ENCODE measurements around the gene EML4. TPM values are rescaled to one million over a fixed set of nuclear protein-coding genes. Genes with fewer than 3 reads are reported as not detected.

Gene EML4
- total RNA-seq, 1 experiment from 2014 or later, result 68.2 TPM

- H3K4me1 Mint-ChIP-seq (ENCODE audit: low read depth, unreplicated experiment), result peaks cover 9% of the 10 kb centered on the region
- TF ChIP-seq, protein P1, sequence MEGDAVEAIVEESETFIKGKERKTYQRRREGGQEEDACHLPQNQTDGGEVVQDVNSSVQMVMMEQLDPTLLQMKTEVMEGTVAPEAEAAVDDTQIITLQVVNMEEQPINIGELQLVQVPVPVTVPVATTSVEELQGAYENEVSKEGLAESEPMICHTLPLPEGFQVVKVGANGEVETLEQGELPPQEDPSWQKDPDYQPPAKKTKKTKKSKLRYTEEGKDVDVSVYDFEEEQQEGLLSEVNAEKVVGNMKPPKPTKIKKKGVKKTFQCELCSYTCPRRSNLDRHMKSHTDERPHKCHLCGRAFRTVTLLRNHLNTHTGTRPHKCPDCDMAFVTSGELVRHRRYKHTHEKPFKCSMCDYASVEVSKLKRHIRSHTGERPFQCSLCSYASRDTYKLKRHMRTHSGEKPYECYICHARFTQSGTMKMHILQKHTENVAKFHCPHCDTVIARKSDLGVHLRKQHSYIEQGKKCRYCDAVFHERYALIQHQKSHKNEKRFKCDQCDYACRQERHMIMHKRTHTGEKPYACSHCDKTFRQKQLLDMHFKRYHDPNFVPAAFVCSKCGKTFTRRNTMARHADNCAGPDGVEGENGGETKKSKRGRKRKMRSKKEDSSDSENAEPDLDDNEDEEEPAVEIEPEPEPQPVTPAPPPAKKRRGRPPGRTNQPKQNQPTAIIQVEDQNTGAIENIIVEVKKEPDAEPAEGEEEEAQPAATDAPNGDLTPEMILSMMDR (IDR thresholded peaks at IDR 0.05; ENCODE audit: unreplicated experiment), result no peak
- H3K36me3 Mint-ChIP-seq (ENCODE audit: insufficient read depth, unreplicated experiment), result no peaks in the 10 kb centered on the region
- CTCF ChIA-PET, result no interaction called here
- no peak for DNase-seq
- no peaks in the 10 kb centered on the region for H3K27me3 Mint-ChIP-seq (ENCODE audit: unreplicated experiment)
- intact Hi-C loops (cut with micrococcal nuclease; ENCODE audit: unreplicated experiment), result loop anchor here (10.0 kb wide), 2 partner anchors 125 to 295 kb away; partner anchors contain the start of gene KCNG3
- BruUV-seq (replicated peaks), result no TSS peak
- no peak overlapping the region for H3K4me3 Mint-ChIP-seq (ENCODE audit: low read depth, unreplicated experiment)
- no peaks in the 10 kb centered on the region for H3K9me3 Mint-ChIP-seq (ENCODE audit: low read depth, unreplicated experiment)
- H3K27ac Mint-ChIP-seq (ENCODE audit: unreplicated experiment), result no peak overlapping the region
These were observed 200.5 kb downstream of the EML4 start for GRCh38 chr2:42369532-42370229.

DNA sequence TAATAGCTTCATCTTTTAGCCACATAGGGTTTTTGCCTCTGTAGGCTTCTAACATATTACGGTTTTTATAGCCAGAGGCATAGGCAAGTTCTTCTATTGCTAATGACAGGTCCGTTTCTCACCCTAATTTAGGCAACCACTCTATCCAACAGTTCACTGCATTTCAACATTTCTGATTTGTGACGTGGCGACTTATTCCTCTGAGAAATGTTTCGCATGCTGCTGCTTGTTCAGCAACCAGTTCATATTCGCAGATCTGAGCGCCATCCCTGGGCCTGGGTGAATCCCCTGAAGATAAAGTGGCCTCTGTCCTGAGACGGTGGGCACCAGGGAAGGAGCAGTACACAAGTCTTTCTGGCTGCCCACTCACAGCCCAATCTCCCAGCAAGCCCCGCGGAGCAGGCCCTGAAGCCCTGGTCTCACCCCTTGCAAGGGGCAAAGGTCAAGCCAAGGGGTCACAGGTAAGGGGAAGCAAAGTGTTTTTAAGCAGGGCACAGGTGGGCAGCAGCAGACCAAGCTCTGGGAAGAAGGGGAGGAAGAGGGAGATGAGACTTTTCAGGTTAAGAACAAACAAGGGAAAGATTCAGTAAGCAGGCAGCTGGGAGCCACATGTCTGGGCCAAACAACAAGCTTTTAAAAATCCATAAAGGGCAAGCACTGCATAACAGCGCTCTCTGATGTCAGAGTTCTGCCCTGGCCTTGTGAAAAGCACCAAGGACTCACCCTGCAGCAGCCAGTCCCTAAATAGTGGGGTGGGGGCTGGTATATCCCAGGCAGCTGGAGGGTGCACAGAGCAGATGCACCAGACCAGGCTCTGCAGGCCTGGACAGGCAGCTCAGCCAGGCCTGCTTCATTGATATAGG is 202.7 kb downstream of the EML4 start:
- intact Hi-C loops (cut with micrococcal nuclease; ENCODE audit: unreplicated experiment), result no loop called here
- no peaks in the 10 kb centered on the region for H3K36me3 Mint-ChIP-seq (ENCODE audit: insufficient read depth, unreplicated experiment)
- H3K27me3 Mint-ChIP-seq (ENCODE audit: unreplicated experiment), result no peaks in the 10 kb centered on the region
- peaks cover 9% of the 10 kb centered on the region for H3K4me1 Mint-ChIP-seq (ENCODE audit: low read depth, unreplicated experiment)
- BruUV-seq (replicated peaks), result no TSS peak
- TF ChIP-seq, protein P1 (IDR thresholded peaks at IDR 0.05; ENCODE audit: unreplicated experiment), result no peak
- CTCF ChIA-PET, result no interaction called here
- DNase-seq, result no peak
- no peak overlapping the region for H3K4me3 Mint-ChIP-seq (ENCODE audit: low read depth, unreplicated experiment)
- H3K9me3 Mint-ChIP-seq (ENCODE audit: low read depth, unreplicated experiment), result no peaks in the 10 kb centered on the region
- H3K27ac Mint-ChIP-seq (ENCODE audit: unreplicated experiment), result no peak overlapping the region

DNA sequence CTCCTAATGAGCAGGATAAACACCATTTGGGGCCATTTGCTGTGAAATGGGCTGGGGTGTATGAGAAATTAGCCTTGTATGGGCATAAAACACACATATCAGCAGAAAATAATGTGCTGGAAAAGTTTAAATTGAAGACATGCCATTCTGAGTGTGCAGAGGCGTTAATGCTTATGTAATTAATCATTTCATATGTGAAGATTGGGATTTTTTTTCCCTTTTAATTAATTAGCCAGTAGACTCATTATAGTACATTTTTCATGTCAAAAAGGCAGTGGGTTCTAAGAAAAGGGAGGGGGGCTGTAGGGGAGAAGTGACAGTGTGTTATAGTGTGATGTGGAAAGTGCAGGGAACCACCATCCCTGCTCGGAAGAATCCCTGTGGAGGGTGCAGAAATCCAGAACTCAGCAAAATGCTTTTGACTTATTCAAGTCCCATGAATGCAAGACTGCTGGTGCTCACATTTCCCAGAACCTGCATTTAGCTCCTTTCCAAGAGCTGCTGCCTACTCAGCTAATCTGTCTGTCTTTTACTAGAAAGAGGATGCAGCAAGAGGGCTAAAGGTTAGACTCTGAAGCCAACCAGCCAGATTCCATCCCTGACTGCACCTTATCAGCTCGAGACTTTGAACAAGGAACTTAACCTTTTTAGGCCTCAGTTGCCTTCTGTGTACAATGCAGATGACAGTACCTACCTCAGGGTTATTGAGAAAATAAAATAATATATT is 203.5 kb downstream of the EML4 start:
- H3K4me1 Mint-ChIP-seq (ENCODE audit: low read depth, unreplicated experiment), result peaks cover 9% of the 10 kb centered on the region
- no peak for DNase-seq
- H3K4me3 Mint-ChIP-seq (ENCODE audit: low read depth, unreplicated experiment), result no peak overlapping the region
- H3K27ac Mint-ChIP-seq (ENCODE audit: unreplicated experiment), result no peak overlapping the region
- no peaks in the 10 kb centered on the region for H3K9me3 Mint-ChIP-seq (ENCODE audit: low read depth, unreplicated experiment)
- BruUV-seq (replicated peaks), result no TSS peak
- CTCF ChIA-PET, result no interaction called here
- intact Hi-C loops (cut with micrococcal nuclease; ENCODE audit: unreplicated experiment), result no loop called here
- TF ChIP-seq, protein P1 (IDR thresholded peaks at IDR 0.05; ENCODE audit: unreplicated experiment), result no peak
- no peaks in the 10 kb centered on the region for H3K36me3 Mint-ChIP-seq (ENCODE audit: insufficient read depth, unreplicated experiment)
- H3K27me3 Mint-ChIP-seq (ENCODE audit: unreplicated experiment), result no peaks in the 10 kb centered on the region

GRCh38 chr2:42376758-42377157 is 207.6 kb downstream of the EML4 start:
- CTCF ChIA-PET, result interaction anchor here (0.6 kb wide), 1 partner anchor 18 kb away, joined by 3 read pairs; no protein-coding TSS in a partner anchor
- intact Hi-C loops (cut with micrococcal nuclease; ENCODE audit: unreplicated experiment), result no loop called here
- no peaks in the 10 kb centered on the region for H3K9me3 Mint-ChIP-seq (ENCODE audit: low read depth, unreplicated experiment)
- no peaks in the 10 kb centered on the region for H3K4me1 Mint-ChIP-seq (ENCODE audit: low read depth, unreplicated experiment)
- no peak overlapping the region for H3K4me3 Mint-ChIP-seq (ENCODE audit: low read depth, unreplicated experiment)
- no TSS peak for BruUV-seq (replicated peaks)
- no peaks in the 10 kb centered on the region for H3K27me3 Mint-ChIP-seq (ENCODE audit: unreplicated experiment)
- DNase-seq, result no peak
- H3K36me3 Mint-ChIP-seq (ENCODE audit: insufficient read depth, unreplicated experiment), result no peaks in the 10 kb centered on the region
- TF ChIP-seq, protein P1 (IDR thresholded peaks at IDR 0.05; ENCODE audit: unreplicated experiment), result no peak
- no peak overlapping the region for H3K27ac Mint-ChIP-seq (ENCODE audit: unreplicated experiment)

Measured in Calu3 (cell line).